HG03097 (cell line): Measurements from ENCODE around the gene ZNF112.
"Not testable (repeated sequence)": the region's sequence is repeated elsewhere in the genome, so short reads cannot be mapped to it uniquely, and the experiment has no call there.

Experiments
- ATAC-seq: cut with Tn5 transposase; IDR thresholded peaks from one replicate; pipeline ENCODE4 v1.9.1; 2021; ENCODE audit not compliant: unreplicated experiment, low FRiP score

Gene ZNF112

DNA sequence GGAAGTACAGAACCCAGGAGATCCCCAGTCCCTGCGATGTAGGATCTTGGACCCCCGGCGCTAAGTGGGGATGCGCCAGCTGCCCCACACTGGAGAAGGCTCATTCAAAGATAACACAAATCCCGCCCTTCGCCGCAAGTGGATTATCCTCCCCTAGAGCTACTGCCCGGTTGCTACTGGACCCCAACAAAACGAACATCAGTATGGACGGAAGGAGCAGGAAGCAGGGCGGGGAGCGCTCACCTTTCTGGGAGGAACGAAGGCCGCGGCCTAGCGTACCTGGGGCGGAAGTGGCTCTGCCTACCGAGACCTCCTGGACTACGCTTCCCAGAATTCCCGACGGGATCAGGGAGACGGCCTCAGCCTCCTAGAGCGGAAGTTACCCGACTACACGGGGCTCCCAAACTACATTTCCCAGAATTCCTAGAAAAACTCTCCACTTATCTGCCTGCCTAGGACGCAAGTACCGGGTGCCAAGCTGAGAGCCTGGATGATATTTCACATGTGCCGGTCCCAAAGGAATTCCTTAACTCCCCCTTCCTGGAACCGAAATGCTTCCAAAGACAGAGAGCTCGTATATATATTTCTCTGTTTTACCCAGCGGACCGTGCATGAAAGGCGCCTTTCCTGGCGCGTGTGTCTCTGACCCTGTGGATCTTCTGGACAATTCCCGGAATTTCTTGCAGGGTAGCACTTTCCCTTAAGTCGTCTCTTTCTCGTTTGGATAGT, at the start of gene ZNF112:
TSS of gene ZNF112 (minus strand) at position 298 of the 729 bp plus-strand sequence. CDS start 16,141 bp downstream, outside the sequence.
- ATAC-seq, result peak; percentile 56

DNA sequence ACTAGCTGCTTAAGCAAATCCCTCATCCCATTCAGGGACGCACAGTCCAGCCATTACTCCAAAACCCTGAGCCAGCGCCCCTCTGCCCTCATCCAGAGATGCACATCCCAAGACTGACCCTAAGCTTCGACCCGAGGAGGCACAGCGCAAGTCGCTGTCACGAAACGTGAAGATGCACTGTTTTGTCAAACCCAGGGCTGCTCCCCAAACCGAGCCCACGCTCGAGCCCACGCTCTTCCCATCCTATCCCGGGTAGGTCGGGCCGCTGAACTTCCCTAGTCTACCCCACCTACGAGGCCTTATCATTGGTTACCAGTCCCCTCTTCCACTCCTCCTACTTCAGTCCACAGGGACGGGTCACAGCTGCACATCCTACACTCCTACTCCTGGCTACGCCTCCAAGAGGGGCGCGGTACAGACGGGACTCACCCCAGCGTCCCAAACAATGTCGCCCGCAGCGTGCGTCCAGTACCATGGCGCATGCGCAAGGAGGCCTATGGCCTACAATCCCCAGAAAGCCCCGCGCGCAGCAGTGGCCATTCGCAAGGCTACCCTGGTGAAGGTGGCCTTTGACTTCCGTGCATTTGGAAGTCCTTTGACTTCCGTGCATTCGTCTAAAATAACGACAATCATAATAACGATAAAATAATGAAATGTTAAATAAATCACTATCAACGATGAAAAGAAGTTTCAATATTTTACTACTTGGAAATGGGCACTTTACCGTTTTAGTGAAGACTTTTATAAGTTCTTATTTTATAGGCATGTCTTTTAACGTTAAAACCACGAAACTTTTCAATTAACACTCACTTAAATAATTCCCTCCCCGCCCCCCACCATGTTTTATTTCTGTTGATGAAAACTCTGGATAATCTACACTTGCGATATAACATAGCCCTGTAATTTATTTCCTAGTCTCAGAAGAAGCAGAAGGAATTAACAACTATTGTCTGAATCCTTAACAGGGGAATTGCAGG, 44.9 kb upstream of the ZNF112 start, which contains the start of gene ZNF285:
TSS of gene ZNF285 (minus strand) at position 470 of the 977 bp plus-strand sequence. CDS start 4,395 bp downstream, outside the sequence.
- peak; percentile 84 for ATAC-seq

DNA sequence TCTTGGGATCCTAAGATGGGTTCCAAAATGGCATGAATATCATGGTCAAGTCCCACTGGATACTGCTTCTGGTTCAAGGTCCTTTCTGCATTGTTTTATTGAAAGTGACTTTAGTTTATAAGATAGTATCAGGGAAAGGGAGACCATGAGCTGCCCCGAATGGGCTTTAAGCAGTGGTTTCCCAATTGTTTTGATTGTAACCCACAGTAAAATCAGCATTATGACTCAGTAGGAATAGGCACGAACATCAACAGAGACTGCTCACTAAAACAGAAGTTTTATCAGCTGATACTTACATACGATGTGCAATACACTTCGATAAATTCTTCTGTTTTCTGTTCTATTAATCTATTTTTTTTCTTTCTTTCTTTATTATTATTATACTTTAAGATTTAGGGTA, 32.8 kb upstream of the ZNF112 start:
- not testable (repeated sequence) for ATAC-seq

DNA sequence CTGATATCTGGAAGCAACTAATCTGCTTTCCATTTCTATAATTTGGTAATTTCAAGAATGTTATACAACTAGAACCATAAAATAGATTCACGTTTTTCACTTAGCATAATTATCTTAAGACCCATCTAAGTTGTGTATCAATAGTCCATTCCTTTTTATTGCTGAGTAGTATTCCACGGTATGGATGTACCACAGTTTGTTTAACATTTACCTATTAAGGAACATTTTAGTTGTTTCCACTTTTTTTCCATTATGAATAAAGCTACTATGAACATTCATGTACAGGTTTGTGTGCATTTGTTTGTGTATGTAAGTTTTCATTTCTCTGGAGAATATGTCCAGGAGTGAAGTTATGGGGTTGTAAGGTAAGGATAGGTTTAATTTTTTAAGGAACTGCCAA, 18.3 kb upstream of the ZNF112 start:
- no peak for ATAC-seq

DNA sequence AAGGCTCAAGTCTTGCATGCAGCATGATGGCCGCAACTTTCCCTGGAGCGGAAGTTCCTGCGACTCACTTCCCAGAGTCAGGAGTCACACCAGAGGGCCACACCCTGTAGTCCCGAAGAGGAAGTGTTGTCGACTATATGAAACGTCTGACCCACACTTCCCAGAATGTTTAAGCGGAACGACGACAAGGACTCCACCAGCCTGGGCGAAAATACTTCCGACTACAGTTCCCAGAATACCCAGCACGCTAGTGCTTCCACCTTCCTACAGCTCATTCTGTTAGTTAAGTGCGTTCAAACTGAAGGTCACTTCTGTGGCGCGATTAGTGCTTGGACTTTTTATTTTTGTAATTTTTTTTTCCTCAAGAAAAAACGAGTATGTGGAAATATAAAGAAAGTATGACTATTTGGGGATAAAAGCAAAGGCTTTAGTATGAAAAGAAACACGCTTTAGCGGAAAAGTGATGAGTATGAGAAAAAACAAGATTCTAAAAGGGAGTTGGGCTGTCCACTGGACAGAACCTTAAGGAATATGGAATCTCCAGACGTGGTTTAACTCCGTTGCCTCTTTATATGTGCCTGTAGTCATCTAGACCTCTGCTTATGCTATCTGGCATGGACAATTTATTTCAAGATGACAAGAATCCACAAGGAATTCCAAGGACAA, 15.5 kb upstream of the ZNF112 start:
- ATAC-seq, result no peak

DNA sequence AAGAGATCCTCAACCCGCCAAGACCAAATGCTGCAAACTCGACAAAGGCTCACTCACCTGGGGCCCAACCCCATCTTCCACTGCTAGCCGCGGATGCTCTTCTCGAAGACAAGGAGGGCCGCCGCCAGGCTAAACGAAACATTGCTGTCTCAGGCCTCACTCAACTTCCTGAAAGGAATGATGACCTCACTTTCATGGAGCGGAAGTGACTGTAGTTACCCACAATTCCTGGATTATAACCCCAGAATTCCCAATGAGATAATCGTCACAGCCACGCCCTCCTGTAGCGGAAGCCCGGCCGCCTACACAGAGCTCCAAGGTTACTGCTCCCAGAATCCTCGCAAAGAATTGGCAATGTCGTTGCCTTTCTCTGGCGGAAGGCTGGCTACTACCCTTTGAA, 10.5 kb upstream of the ZNF112 start:
- no peak for ATAC-seq

DNA sequence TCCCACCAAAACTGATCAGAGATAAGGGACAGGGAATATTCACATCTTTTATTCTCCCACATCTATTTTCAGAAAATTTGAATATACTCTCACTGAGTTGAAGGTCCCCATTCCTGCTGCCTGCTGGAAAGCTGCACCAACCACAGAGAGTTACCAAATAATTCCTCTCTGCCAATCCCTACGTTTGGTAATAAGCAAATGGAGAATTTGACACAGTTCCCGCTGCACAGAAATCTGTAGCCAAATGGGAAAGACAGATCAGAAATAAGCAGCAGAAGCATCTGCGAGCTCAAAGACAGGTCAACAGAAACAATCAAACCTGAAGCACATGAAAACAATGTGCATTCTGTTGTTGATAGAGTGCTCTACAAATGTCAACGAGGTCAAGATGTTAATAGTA, 9.9 kb downstream of the ZNF112 start:
- no peak for ATAC-seq

DNA sequence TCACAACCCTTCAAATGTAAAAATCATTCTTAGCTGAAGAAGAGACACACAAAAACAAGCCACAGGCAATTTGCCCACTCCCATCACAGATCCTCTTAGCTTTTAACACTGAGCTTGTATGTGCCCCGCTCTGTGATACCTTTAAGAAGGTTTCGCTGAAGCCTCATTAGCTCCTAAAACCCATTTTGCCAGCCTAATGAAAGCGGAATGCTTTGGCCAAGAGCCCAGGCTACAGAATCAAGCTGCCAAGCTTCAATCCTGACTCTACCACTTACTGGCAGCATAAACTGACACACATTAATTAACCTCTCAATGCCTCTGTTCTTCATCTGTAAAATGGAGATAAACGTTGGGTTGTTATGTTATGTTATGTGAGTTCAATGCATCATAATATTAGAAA, 10.5 kb downstream of the ZNF112 start:
- ATAC-seq, result no peak

DNA sequence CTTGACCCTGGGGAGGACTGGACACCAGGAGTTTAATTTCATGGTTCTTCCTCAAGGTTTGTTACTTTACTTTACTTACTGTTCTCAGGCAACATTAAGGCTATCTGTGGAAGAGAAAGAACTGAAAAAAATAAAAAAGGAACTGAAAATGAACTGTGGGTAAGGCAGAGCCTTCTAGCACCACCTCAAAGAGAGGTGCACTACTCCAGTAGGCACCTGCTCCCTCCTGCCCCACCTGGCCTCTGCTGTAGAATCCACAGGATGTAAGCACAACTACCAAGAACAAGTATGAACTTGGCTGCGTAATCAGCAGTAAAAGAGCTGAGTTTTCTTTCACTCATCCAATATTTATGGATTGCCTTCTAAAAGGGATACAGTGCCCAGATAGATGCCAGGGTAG, 12.2 kb downstream of the ZNF112 start:
- ATAC-seq, result no peak

DNA sequence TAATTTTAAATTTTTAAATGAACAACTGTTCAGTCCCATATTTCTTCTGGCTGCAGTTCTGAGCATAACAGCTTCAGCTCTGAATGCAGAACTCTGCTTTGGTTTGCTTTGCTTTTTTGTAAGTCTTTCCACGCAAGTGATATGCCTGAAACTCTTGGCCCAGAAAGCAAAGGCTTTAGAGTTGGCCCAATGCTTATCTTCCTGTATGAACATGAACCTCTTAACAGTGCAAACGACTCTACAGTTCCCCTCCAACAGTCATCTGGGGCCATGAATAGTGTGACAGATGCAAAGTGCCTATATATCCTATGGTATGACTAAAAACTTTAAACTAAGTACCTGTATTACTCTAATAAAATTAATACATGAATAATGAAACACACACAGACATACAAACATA, 14.7 kb downstream of the ZNF112 start:
- no peak for ATAC-seq

DNA sequence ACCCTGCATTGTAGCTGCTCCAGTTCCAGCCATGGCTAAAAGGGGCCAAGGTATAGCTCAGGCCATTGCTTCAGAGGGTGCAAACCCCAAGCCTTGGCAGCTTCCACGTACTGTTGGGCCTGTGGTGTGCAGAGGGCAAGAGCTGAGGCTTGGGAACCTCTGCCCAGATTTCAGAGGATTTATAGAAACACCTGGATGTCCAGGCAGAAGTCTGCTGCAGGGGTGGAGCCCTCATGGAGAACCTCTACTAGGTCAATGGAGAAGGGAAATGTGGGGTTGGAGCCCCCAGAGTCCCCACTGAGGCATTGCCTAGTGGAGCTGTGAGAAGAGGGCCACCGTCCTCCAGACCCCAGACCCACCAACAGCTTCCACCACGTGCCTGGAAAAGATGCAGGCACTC, 21.8 kb downstream of the ZNF112 start:
- ATAC-seq, result not testable (repeated sequence)

DNA sequence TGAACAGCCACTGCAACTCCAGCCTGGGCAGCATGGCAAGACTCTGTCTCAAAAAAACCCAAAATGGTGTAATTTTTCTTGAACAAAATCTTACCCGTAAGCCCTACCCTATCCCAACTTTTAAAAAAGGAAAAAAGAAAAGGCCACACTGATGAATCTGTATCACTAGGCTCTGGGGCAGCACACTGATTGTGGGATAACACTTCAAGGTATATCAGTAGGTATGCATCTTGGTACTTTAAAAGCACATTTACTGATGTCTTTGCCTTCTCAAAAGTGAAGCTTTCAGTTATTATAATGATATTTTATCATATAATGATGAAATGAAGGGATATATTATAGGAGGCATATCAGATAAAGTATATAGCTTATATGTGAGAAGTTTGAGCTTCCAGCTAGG, 24.3 kb downstream of the ZNF112 start:
- ATAC-seq, result no peak

DNA sequence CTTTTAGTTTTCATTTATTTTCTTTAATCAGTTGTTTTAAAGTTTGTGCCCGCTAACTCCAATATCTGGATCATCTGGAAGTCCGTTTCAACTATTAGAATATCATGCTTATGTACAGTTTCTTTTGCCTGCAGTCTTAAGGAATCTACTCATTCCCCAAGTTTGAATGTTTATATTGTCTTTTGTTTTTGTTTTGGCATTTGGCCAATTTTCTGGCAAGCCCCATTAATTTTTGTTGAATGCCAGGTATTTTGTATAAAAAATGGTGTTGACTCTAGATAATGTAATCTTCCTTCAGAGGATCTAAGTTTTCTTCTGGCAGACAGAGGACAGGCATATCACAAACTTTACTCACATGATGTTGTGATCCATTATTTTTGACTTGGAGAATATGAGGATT, 40.6 kb downstream of the ZNF112 start:
- no peak for ATAC-seq

DNA sequence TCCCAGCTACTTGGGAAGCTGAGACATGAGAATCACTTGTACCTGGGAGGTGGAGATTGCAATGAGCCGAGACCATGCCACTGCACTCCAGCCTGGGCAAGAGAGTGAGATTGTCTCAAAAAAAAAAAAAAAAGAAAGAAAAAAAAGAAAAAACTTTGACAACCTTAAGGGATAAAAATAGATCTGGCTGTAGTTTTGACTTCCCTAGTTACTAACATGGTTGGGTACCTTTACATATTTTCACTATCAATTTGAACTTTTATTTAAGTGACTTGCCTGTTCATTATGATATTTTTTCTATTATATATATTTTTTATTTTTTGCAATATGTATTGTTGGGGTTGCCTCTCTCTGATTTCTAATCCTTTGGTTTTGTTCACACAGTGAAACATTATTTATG, 43.2 kb downstream of the ZNF112 start:
- ATAC-seq, result no peak

DNA sequence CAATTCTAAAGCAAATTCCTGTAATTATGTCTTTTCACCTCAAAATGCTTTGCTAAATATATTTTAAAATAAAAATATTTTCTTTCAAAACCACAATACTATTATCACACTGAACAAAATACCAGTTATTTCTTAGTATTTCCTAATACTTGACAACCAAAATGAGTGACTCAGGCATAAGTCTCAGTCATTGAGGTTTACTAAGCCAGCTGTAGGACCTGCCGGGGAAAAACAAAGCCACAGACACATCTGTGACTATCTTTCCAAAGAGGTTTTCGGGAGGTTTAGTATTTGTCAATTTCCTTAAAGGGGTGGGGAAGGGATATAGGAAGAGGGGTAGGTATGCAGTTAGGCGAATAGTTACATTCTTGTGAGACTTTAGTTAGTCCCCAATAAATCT, 48.5 kb downstream of the ZNF112 start:
- no peak for ATAC-seq

DNA sequence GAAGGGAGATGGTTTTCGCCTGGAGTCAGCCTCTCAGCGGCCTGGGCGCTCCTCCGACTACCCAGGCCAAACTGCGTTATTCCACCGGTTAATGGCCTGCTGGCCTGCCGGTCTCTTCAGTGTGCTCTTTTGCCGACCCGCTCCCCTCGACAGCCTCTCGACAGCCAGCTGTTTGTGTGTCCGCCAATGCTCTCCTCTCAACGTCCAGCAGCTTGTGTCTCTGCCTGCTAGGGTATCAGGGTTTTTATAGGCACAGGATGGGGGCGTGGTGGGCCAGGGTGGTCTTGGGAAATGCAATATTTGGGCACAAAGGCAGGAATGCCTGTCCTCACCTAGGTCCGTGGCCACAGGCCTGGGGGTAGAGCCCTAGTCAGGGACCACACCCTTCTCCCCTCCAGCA, 50.2 kb downstream of the ZNF112 start:
- ATAC-seq, result no peak

DNA sequence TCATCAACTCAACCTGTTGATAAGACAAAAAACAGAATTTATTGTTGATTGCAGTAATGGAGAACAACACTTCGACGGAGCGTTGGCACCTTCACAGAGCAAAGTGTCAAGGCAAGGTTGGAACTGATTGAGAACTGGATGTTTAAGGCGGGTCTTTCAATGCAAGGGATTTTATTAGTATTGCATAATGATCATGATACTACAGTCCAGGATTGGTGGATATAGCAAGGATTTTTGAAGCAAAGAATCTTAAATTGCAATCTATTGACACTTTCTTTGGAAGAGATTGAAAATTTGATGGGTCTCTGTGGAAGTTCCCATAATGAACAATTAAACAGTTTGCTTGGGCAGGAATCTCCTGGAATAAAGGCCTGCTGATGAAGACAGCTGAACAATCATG, 51.0 kb downstream of the ZNF112 start:
- ATAC-seq, result no peak

DNA sequence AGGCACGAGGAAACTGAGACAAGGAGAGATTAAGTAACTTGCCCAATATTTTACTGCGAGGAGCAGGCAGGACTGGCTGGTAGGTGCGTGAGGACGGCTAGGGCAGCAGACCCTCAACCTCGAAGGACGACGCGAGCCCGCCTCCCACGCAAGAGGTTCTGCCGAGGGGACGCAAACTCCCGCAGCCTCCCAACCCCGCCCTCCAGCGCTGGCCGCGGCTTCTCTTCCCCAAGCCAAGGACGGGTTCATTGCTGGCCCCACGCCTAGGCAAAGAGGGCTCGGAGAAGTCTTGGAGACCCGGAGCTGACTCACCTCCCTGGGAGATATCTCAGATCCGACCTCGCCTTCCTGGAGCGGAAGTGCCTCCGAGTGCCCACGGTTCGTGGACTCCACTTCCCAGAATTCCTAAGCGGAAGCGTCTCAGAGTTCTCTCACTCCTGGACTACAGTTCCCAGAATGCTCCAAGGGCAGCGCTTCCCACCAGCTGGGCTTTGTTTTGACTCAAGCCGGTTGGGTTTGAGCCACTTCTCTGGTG, 51.8 kb downstream of the ZNF112 start, which contains the start of gene ZNF235:
TSS of gene ZNF235 (minus strand) at position 367 of the 535 bp plus-strand sequence. CDS start 1,621 bp downstream, outside the sequence.
- ATAC-seq, result peak; percentile 94

DNA sequence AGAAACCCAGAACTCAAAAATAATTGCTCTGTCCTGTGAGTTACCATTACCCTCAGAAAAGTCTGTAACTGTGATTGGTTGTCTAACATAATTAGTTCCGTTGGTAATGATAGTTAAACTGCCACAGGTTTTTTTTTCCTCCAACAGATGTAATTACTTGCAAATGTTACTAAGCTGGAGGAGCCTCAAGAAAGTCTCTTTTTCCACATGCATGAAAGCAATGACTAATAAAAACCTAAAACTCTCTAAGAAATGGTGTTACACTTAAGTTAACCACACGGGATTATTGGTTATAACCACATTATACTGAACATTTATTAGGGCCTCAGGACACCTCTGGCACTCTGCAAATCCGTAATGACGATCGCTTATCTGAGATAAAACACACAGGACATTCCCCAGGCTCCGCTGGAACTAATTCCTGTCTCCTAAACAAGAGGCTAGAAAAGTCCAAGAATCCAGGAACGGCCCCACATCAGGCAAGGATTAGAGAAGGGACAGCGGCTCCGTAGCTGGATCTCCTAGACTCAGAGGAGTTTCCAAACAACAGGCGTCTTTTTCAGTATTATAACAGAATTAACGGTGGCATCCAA, 52.4 kb downstream of the ZNF112 start:
- ATAC-seq, result no peak

DNA sequence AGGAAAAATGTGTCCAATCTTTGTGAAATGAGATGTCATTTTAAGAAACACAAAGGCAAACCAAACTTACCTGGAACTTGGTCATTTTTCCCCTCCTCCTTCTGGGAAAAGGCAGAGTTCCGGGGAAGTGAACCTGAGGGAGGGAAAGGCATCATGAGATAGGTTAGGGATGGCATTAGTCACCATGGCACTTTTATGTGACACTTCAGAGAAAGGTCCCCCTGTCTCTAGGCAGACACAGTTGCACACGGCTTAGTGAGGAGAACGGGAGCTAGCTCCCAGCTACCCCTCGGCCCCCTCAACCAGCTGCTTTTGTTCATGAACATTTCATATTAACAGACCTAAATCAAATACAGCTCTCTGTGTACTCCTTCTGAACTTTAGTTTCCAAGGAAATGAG, 53.2 kb downstream of the ZNF112 start:
- no peak for ATAC-seq
